Sigmoid colon (tissue), 7 donors: ENCODE data around the gene SRD5A3. TPM values are rescaled to one million over a fixed set of nuclear protein-coding genes. Genes with fewer than 3 reads are reported as not detected.
A peak's percentile ranks its signal among the peaks of the same experiment; 100 is the strongest.
"Not testable (repeated sequence)": the region's sequence is repeated elsewhere in the genome, so short reads cannot be mapped to it uniquely, and the experiment has no call there.

ENCODE experiments used
- DNase-seq: peaks from one replicate; pipeline ENCODE4 v3.0.0-alpha.2; 2019
- H3K27ac ChIP-seq, 4 donors: fragments of 200-600 bp; sonication (generic); one replicate each; pipeline ENCODE4 v1.5.1; 2016 to 2019; ENCODE audit warnings: mild to moderate bottlenecking in 1 of 4
- H3K27me3 ChIP-seq, 3 donors: fragments of 200-600 bp; sonication (generic); one replicate each; pipeline ENCODE4 v1.5.1; 2019; ENCODE audit warnings: mild to moderate bottlenecking in 1 of 3
- H3K36me3 ChIP-seq, 4 donors: fragments of 200-600 bp; sonication (generic); one replicate each; pipeline ENCODE4 v1.5.1; 2016 to 2019
- H3K4me1 ChIP-seq, 4 donors: fragments of 200-600 bp; sonication (generic); one replicate each; pipeline ENCODE4 v1.5.1; 2017 to 2019
- H3K4me3 ChIP-seq, 4 donors: fragments of 200-600 bp; sonication (generic); one replicate each; pipeline ENCODE4 v1.5.1; 2017 to 2019; ENCODE audit warnings: mild to moderate bottlenecking in 2 of 4, moderate library complexity in 1 of 4
- H3K9me3 ChIP-seq, 4 donors: fragments of 200-600 bp in 3 of 4; sonication (generic) in 3 of 4; one replicate each; pipeline versions ENCODE4 v1.5.1 to v1.6.1; 2013 to 2019
- EP300 ChIP-seq, 4 donors: sonication (generic); formaldehyde crosslinking; IDR thresholded peaks; one replicate each; pipeline ENCODE4 v1.6.1; 2017; ENCODE audit warnings: antibody characterized with exemption in 4 of 4
- POLR2A ChIP-seq, 2 donors: fragments of 450-650 bp; IDR thresholded peaks; one replicate each; pipeline ENCODE4 v1.6.1; 2016; ENCODE audit warnings: antibody characterized with exemption in 2 of 2, mild to moderate bottlenecking in 2 of 2, moderate library complexity in 2 of 2
- POLR2AphosphoS5 ChIP-seq, 4 donors: sonication (generic); formaldehyde crosslinking; IDR thresholded peaks; one replicate each; pipeline ENCODE4 v1.6.1; 2017; ENCODE audit warnings: antibody characterized with exemption in 4 of 4
- WGBS, 2 donors: extraction: QIAGEN DNeasy Blood & Tissue Kit; methylation state at CpG; one replicate each; pipeline ENCODE4 v1.1.7; 2013; 5-methylcytosine and 5-hydroxymethylcytosine counted together
- intact Hi-C: fragments of 100-400 bp; cut with DNase I; formaldehyde crosslinking; loops from one replicate; pipeline ENCODE4 v1.15.1; 2023
- polyA plus RNA-seq, 3 donors: library from polyadenylated mRNA; stranded (reverse); fragments of 200-250 nt; gene quantifications; one replicate each; pipeline ENCODE4 v1.2.3, GENCODE V29; 2013
- total RNA-seq, 4 donors: library from RNA; depleted of rRNA; stranded (reverse); fragments of >200 nt; gene quantifications; one replicate each; pipeline ENCODE4 v1.1.0, GENCODE V29; 2016
- TF ChIP-seq, protein P1 (sequence below), 4 experiments: fragments of 450-650 bp in 3 of 4; fragments of 200-600 bp in 1 of 4; IDR thresholded peaks; one replicate each; pipeline ENCODE4 v1.5.1; 2016 to 2019; ENCODE audit warnings: antibody characterized with exemption in 4 of 4, mild to moderate bottlenecking in 3 of 4, moderate library complexity in 2 of 4
- donor health status: healthy with polysubstance abuse.
- donor health status: Bipolar disorder and iron deficiency.
- donor health status: healthy.

The SRD5A3 gene
- total and polyA plus RNA-seq, 7 donors: 2.2 to 9.3 (median 4.4) TPM

DNA sequence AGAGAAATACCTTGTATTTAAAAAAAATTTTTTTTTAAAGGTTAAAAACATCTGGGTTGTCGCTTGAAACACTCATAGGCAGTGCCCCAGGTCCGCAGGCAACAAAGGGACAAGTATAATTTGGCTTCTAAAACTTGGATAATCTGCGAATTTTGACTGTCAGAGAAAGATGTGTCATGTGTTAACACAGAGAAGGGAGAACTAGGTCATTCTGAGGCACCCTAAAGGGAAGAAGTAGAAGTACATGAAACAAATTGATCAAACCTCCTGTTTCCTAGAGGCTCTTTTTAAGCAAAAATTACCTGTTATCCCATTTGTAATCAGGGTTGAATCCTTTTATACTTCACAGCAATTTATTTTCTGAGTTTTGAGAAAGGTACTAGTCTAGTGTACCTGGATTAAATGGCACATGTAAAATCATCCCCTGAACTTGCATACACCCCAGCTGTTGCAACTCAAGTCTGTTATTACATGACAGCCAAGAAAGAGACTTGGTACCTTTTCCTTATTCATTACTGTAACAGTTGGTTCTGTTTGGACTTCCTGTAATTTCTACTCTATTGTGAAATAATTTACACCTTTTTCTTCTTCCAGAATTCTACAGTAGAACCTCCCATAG lies 1.7 kb downstream of the SRD5A3 start:
- no peak overlapping the region for H3K4me3 ChIP-seq
- peaks cover 0 to 22% (median 15%) of the 10 kb centered on the region in 4 donors for H3K4me1 ChIP-seq
- intact Hi-C loops: loop anchor here (2.0 to 5.0 kb wide), 5 partner anchors 85 to 1560 kb away; partner anchors contain the start of genes CLOCK, EXOC1 and REST
- H3K36me3 ChIP-seq: no peaks in the 10 kb centered on the region
- peak overlapping the region; percentile 93 to 99 (median 98) for H3K27ac ChIP-seq
- 95 to 96% methylated on average over 3 of the region's 3 CpGs for WGBS, 2 donors
- no peaks in the 10 kb centered on the region for H3K9me3 ChIP-seq
- no peak for TF ChIP-seq EP300 (IDR thresholded peaks at IDR 0.05)
- TF ChIP-seq, protein P1, sequence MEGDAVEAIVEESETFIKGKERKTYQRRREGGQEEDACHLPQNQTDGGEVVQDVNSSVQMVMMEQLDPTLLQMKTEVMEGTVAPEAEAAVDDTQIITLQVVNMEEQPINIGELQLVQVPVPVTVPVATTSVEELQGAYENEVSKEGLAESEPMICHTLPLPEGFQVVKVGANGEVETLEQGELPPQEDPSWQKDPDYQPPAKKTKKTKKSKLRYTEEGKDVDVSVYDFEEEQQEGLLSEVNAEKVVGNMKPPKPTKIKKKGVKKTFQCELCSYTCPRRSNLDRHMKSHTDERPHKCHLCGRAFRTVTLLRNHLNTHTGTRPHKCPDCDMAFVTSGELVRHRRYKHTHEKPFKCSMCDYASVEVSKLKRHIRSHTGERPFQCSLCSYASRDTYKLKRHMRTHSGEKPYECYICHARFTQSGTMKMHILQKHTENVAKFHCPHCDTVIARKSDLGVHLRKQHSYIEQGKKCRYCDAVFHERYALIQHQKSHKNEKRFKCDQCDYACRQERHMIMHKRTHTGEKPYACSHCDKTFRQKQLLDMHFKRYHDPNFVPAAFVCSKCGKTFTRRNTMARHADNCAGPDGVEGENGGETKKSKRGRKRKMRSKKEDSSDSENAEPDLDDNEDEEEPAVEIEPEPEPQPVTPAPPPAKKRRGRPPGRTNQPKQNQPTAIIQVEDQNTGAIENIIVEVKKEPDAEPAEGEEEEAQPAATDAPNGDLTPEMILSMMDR (IDR thresholded peaks at IDR 0.05): no peak
- DNase-seq: no peak
- H3K27me3 ChIP-seq: no peaks in the 10 kb centered on the region

GRCh38 chr4:55348466-55348865 lies 2.4 kb downstream of the SRD5A3 start:
- intact Hi-C loops: loop anchor here (5.0 kb wide), 3 partner anchors 84 to 1559 kb away; partner anchors contain the start of genes EXOC1 and REST

GRCh38 chr4:55350870-55351269 lies 4.8 kb downstream of the SRD5A3 start:
- peaks cover 0 to 22% (median 15%) of the 10 kb centered on the region in 4 donors for H3K4me1 ChIP-seq
- H3K4me3 ChIP-seq, H3K9me3 ChIP-seq, DNase-seq, H3K27ac ChIP-seq, intact Hi-C loops, H3K27me3 ChIP-seq, H3K36me3 ChIP-seq: not testable (repeated sequence)
- WGBS, 2 donors: 95 to 96% methylated on average over 10 of the region's 10 CpGs

More at GRCh38 chr4:55348466-55348865, 2.4 kb downstream of the SRD5A3 start:
- Histone ChIP-seq H3K27me3 (no peaks in the 10 kb centered on the region), H3K9me3 (no peaks in the 10 kb centered on the region), H3K27ac (no peak overlapping the region), H3K4me1 (peaks cover 0 to 22% (median 15%) of the 10 kb centered on the region in 4 donors), H3K36me3 (no peaks in the 10 kb centered on the region), H3K4me3 (no peak overlapping the region)
- 73 to 77% methylated on average over 3 of the region's 3 CpGs for WGBS, 2 donors
- no peak for DNase-seq
- TF ChIP-seq POLR2AphosphoS5 (IDR thresholded peaks at IDR 0.05): no peak

GRCh38 chr4:55351824-55352223 lies 5.8 kb downstream of the SRD5A3 start:
- peaks cover 0 to 18% (median 13%) of the 10 kb centered on the region in 4 donors for H3K4me1 ChIP-seq
- H3K27ac ChIP-seq: no peak overlapping the region
- no peaks in the 10 kb centered on the region for H3K36me3 ChIP-seq
- no peaks in the 10 kb centered on the region for H3K27me3 ChIP-seq
- no peak for DNase-seq
- TF ChIP-seq, protein P1 (IDR thresholded peaks at IDR 0.05): no peak
- TF ChIP-seq POLR2A (IDR thresholded peaks at IDR 0.05): no peak
- intact Hi-C loops: no loop called here
- no peak overlapping the region for H3K4me3 ChIP-seq
- H3K9me3 ChIP-seq: no peaks in the 10 kb centered on the region

- intact Hi-C loops: no loop called here
- H3K27me3 ChIP-seq: no peaks in the 10 kb centered on the region
- TF ChIP-seq POLR2A (IDR thresholded peaks at IDR 0.05) (no peak), POLR2AphosphoS5 (IDR thresholded peaks at IDR 0.05) (no peak), EP300 (IDR thresholded peaks at IDR 0.05) (no peak)
- TF ChIP-seq, protein P1 (IDR thresholded peaks at IDR 0.05): no peak
- 94 to 96% methylated on average over 2 of the region's 2 CpGs for WGBS, 2 donors
- H3K36me3 ChIP-seq: no peaks in the 10 kb centered on the region
- H3K4me1 ChIP-seq: peaks cover 0 to 14% (median 5%) of the 10 kb centered on the region in 4 donors
- no peaks in the 10 kb centered on the region for H3K9me3 ChIP-seq
- H3K27ac ChIP-seq: no peak overlapping the region
- DNase-seq: no peak
- H3K4me3 ChIP-seq: no peak overlapping the region
Observed at GRCh38 chr4:55352726-55353125, 6.7 kb downstream of the SRD5A3 start.

DNA sequence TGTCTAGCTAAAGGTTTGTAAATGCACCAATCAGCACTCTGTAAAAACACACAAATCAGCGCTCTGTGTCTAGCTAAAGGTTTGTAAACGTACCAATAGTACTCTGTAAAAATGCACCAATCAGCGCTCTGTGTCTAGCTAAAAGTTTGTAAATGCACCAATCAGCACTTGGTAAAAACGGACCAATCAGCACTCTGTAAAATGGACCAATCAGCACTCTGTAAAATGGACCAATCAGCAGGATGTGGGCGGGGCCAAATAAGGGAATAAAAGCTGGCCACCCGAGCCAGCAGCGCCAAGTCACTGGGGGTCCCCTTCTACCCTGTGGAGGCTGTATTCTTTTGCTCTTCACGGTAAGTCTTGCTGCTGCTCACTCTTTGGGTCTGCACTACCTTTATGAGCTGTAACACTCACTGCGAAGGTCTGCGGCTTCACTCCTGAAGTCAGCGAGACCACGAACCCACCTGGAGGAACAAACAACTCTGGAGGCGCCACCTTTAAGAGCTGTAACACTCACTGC lies 7.2 kb downstream of the SRD5A3 start:
- DNase-seq, H3K27me3 ChIP-seq, intact Hi-C loops: not testable (repeated sequence)

More for the DNA sequence above, 7.2 kb downstream of the SRD5A3 start:
- not testable (repeated sequence) for H3K27ac ChIP-seq, H3K36me3 ChIP-seq, H3K4me3 ChIP-seq, H3K9me3 ChIP-seq
- peaks cover 0 to 14% (median 7%) of the 10 kb centered on the region in 4 donors for H3K4me1 ChIP-seq
- WGBS, 2 donors: 93 to 98% methylated on average over 13 of the region's 13 CpGs
